Neural cell (in vitro differentiated cells): ENCODE data around the gene HS6ST3. TPM values are rescaled to one million over a fixed set of nuclear protein-coding genes. Genes with fewer than 3 reads are reported as not detected.

Experiments
- H2AFZ ChIP-seq: fragments of 200-600, 300-800 bp; sonication (generic), shearing (Covaris generic); 2 replicates; pipeline ENCODE4 v1.6.0; 2014; ENCODE audit warnings: low read depth, mild to moderate bottlenecking, antibody characterized with exemption, low read length, moderate library complexity
- H3F3A ChIP-seq: fragments of 200-600 bp; shearing (Covaris generic); 2 replicates; pipeline ENCODE4 v1.6.1; 2016; ENCODE audit warnings: mild to moderate bottlenecking, moderate library complexity, mixed read lengths, antibody characterized with exemption, low read length; ENCODE audit not compliant: insufficient read depth, poor library complexity, severe bottlenecking
- H3K27ac ChIP-seq: fragments of 200-600, 300-800 bp; sonication (generic), shearing (Covaris generic); 2 replicates; pipeline ENCODE4 v1.5.1; 2014; ENCODE audit warnings: mild to moderate bottlenecking, low read length, moderate library complexity
- H3K27me3 ChIP-seq: fragments of 300-800, 200-600 bp; sonication (generic), shearing (Covaris generic); 2 replicates; pipeline ENCODE4 v1.6.0; 2014; ENCODE audit warnings: mild to moderate bottlenecking, low read depth, low read length, moderate library complexity; ENCODE audit not compliant: insufficient read depth
- H3K36me3 ChIP-seq: fragments of 300-800, 200-600 bp; sonication (generic), shearing (Covaris generic); 2 replicates; pipeline ENCODE4 v1.5.1; 2014; ENCODE audit warnings: mild to moderate bottlenecking, antibody characterized with exemption, low read length, moderate library complexity; ENCODE audit not compliant: insufficient read depth
- H3K4me2 ChIP-seq: fragments of 300-800, 200-600 bp; sonication (generic), shearing (Covaris generic); 2 replicates; pipeline ENCODE4 v1.6.0; 2014; ENCODE audit warnings: mild to moderate bottlenecking, low read length
- H3K4me3 ChIP-seq: fragments of 300-800, 200-600 bp; sonication (generic), shearing (Covaris generic); 2 replicates; pipeline ENCODE4 v1.5.1; 2014; ENCODE audit warnings: mild to moderate bottlenecking, low read length, moderate library complexity
- H3K79me2 ChIP-seq: fragments of 200-600 bp; shearing (Covaris generic); replicated peaks from 2 replicates; pipeline ENCODE4 v1.6.0; 2014; ENCODE audit warnings: mild to moderate bottlenecking, low read length, moderate library complexity; ENCODE audit not compliant: insufficient read depth
- H3K9ac ChIP-seq: fragments of 300-800, 200-600 bp; sonication (generic), shearing (Covaris generic); 2 replicates; pipeline ENCODE4 v1.6.1; 2016; ENCODE audit warnings: mild to moderate bottlenecking, low read length, mixed read lengths
- H3K9me2 ChIP-seq: fragments of 200-600 bp; shearing (Covaris generic); 2 replicates; pipeline ENCODE4 v1.6.1; 2016; ENCODE audit warnings: mild to moderate bottlenecking, low read length, mixed read lengths; ENCODE audit not compliant: insufficient read depth
- H3K9me3 ChIP-seq: fragments of 200-600, 300-800 bp; sonication (generic), shearing (Covaris generic); 2 replicates; pipeline ENCODE4 v1.6.1; 2016; ENCODE audit warnings: mild to moderate bottlenecking, mixed run types, low read length, moderate library complexity, mixed read lengths
- H4K20me1 ChIP-seq: fragments of 200-600 bp; shearing (Covaris generic); 2 replicates; pipeline ENCODE4 v1.6.1; 2016; ENCODE audit warnings: mild to moderate bottlenecking, mixed run types; ENCODE audit not compliant: insufficient read depth
- CTCF ChIP-seq: fragments of 450-650 bp; IDR thresholded peaks from 2 replicates; pipeline ENCODE4 v1.5.1; 2014; ENCODE audit warnings: antibody characterized with exemption, mild to moderate bottlenecking, moderate library complexity; ENCODE audit not compliant: poor library complexity, severe bottlenecking
- EP300 ChIP-seq: fragments of 450-650 bp; conservative IDR thresholded peaks from 2 replicates; pipeline ENCODE4 v1.6.1; 2014; ENCODE audit warnings: antibody characterized with exemption, mild to moderate bottlenecking, moderate library complexity; ENCODE audit not compliant: poor library complexity, severe bottlenecking
- EZH2 ChIP-seq: fragments of 200-600, 300-800 bp; shearing (Covaris generic), sonication (generic); IDR thresholded peaks from 2 replicates; pipeline ENCODE4 v1.6.1; 2014; ENCODE audit warnings: antibody characterized with exemption, low read length, borderline replicate concordance, mild to moderate bottlenecking; ENCODE audit not compliant: insufficient read depth, poor library complexity, severe bottlenecking
- MXI1 ChIP-seq: fragments of 450-650 bp; conservative IDR thresholded peaks from 2 replicates; pipeline ENCODE4 v1.6.1; 2014; ENCODE audit warnings: antibody characterized with exemption, mild to moderate bottlenecking; ENCODE audit not compliant: poor library complexity, severe bottlenecking
- POLR2AphosphoS5 ChIP-seq: IDR thresholded peaks from 2 replicates; pipeline ENCODE4 v1.6.1; 2012
- RAD21 ChIP-seq: fragments of 450-650 bp; conservative IDR thresholded peaks from 2 replicates; pipeline ENCODE4 v1.6.1; 2014; ENCODE audit warnings: antibody characterized with exemption, mild to moderate bottlenecking, moderate library complexity
- REST ChIP-seq: IDR thresholded peaks from 2 replicates; pipeline ENCODE4 v1.6.1; 2012; ENCODE audit warnings: borderline replicate concordance
- SMC3 ChIP-seq: fragments of 450-650 bp; conservative IDR thresholded peaks from 2 replicates; pipeline ENCODE4 v1.6.1; 2014; ENCODE audit warnings: antibody characterized with exemption, mild to moderate bottlenecking, moderate library complexity; ENCODE audit not compliant: poor library complexity
- TAF1 ChIP-seq: IDR thresholded peaks from 2 replicates; pipeline ENCODE4 v1.6.1; 2012; ENCODE audit warnings: low read depth
- polyA plus RNA-seq: library from polyadenylated mRNA; depleted of rRNA; stranded (reverse); fragments of >200 nt; gene quantifications from 2 replicates; pipeline ENCODE4 v1.2.3, GENCODE V29; 2014

HS6ST3 gene
- polyA plus RNA-seq, 1 donor from 2014 or later = 10.9 TPM

GRCh38 chr13:96533408-96533807, 443.5 kb downstream of the HS6ST3 start:
- no peaks in the 10 kb centered on the region for H4K20me1 ChIP-seq
- H3K9me2 ChIP-seq = no peaks in the 10 kb centered on the region
- TF ChIP-seq TAF1 (no peak), CTCF (no peak), REST (no peak), RAD21 (no peak), POLR2AphosphoS5 (no peak), EP300 (no peak), MXI1 (no peak), EZH2 (no peak), SMC3 (no peak)
- H3K27ac ChIP-seq = no peak overlapping the region
- H3K79me2 ChIP-seq = no peaks in the 10 kb centered on the region
- no peaks in the 10 kb centered on the region for H3K9me3 ChIP-seq
- no peak overlapping the region for H3K4me3 ChIP-seq
- no peak overlapping the region for H3K9ac ChIP-seq
- no peaks in the 10 kb centered on the region for H3K36me3 ChIP-seq
- H3K27me3 ChIP-seq = no peaks in the 10 kb centered on the region
- H3F3A ChIP-seq = no peaks in the 10 kb centered on the region
- H3K4me2 ChIP-seq = no peak overlapping the region
- H2AFZ ChIP-seq = no peak overlapping the region

- H3K9me2 ChIP-seq = no peaks in the 10 kb centered on the region
- H3F3A ChIP-seq = no peaks in the 10 kb centered on the region
- H3K9ac ChIP-seq = no peak overlapping the region
- H3K27ac ChIP-seq = no peak overlapping the region
- no peaks in the 10 kb centered on the region for H4K20me1 ChIP-seq
- no peaks in the 10 kb centered on the region for H3K36me3 ChIP-seq
- TF ChIP-seq RAD21 (no peak), TAF1 (no peak), EP300 (no peak), MXI1 (no peak), REST (no peak), CTCF (no peak), EZH2 (no peak), POLR2AphosphoS5 (no peak), SMC3 (no peak)
- no peak overlapping the region for H2AFZ ChIP-seq
- no peaks in the 10 kb centered on the region for H3K27me3 ChIP-seq
- H3K4me3 ChIP-seq = no peak overlapping the region
- no peaks in the 10 kb centered on the region for H3K9me3 ChIP-seq
- H3K4me2 ChIP-seq = no peak overlapping the region
- no peaks in the 10 kb centered on the region for H3K79me2 ChIP-seq
Observed at GRCh38 chr13:96539791-96540190, 449.9 kb downstream of the HS6ST3 start.
